ENCODE data around the gene DDX55. TPM values are rescaled to one million over a fixed set of nuclear protein-coding genes. Genes with fewer than 3 reads are reported as not detected.
A peak's percentile ranks its signal among the peaks of the same experiment; 100 is the strongest.

Gene DDX55
- total RNA-seq, 1 donor from 2014 or later = 55.3 TPM

- Histone ChIP-seq H2AFZ (replicated peaks) (no peak overlapping the region), H3K36me3 (no peaks in the 10 kb centered on the region), H4K20me1 (ENCODE audit: low read depth) (no peaks in the 10 kb centered on the region), H3K4me2 (no peak overlapping the region), H3K27me3 (no peaks in the 10 kb centered on the region), H3K9ac (no peak overlapping the region), H3K4me3 (no peak overlapping the region), H3F3A (ENCODE audit: low read depth) (no peaks in the 10 kb centered on the region), H3K4me1 (peaks cover 2% of the 10 kb centered on the region), H3K9me3 (ENCODE audit: low read depth) (no peaks in the 10 kb centered on the region), H3K79me2 (ENCODE audit: low read depth) (no peaks in the 10 kb centered on the region), H3K27ac (no peak overlapping the region)
- no peak for TF ChIP-seq EZH2phosphoT487 (IDR thresholded peaks at IDR 0.05)
- TF ChIP-seq CTCF (IDR thresholded peaks at IDR 0.05) = no peak
- TF ChIP-seq EZH2 (IDR thresholded peaks at IDR 0.05) = no peak
- DNase-seq (ENCODE audit: low spot score) = no peak
- H3K36me3 Mint-ChIP-seq = no peaks in the 10 kb centered on the region
- H3K4me3 Mint-ChIP-seq = no peak overlapping the region
- peaks cover 6% of the 10 kb centered on the region for H3K27me3 Mint-ChIP-seq (ENCODE audit: insufficient read depth, low read depth)
- no peaks in the 10 kb centered on the region for H3K4me1 Mint-ChIP-seq
- H3K9me3 Mint-ChIP-seq = no peaks in the 10 kb centered on the region
- peak overlapping the region; percentile 58 for H3K27ac Mint-ChIP-seq
Measured at GRCh38 chr12:123559468-123559867, 42.4 kb upstream of the DDX55 start.

DNA sequence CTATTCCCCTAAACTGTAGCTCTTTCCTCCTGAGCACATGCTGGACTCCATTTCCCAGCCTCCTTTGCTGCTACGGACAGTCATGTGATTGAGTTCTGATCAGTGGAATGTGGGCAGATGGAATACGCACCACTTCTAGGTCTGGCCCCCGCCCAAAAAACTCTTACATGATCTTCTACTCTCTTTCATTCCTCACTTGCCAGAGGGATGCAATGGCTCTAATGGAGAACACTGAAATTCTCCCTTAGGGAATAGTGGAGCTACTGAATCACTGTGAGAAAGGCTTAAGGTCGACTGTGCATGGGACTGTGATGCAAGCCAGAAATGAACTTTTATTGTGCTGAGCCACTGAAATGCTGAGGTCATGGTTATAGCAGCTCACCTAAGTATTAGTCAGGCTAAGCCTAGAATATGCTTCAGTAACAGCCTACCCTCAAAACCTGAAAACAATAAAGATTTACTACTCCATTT lies 30.5 kb upstream of the DDX55 start:
- H3K4me3 Mint-ChIP-seq = no peak overlapping the region
- DNase-seq (ENCODE audit: low spot score) = peak; percentile 34
- no peaks in the 10 kb centered on the region for H3K36me3 ChIP-seq
- no peaks in the 10 kb centered on the region for H3K9me3 ChIP-seq (ENCODE audit: low read depth)
- peak overlapping the region; percentile 73 for H3K27ac Mint-ChIP-seq
- H3K9me3 Mint-ChIP-seq = no peaks in the 10 kb centered on the region
- peak overlapping the region; percentile 19 for H3K4me2 ChIP-seq
- no peak for TF ChIP-seq EZH2phosphoT487 (IDR thresholded peaks at IDR 0.05)
- no peak overlapping the region for H3K9ac ChIP-seq
- H3K79me2 ChIP-seq (ENCODE audit: low read depth) = no peaks in the 10 kb centered on the region
- H4K20me1 ChIP-seq (ENCODE audit: low read depth) = no peaks in the 10 kb centered on the region
- H3K4me1 Mint-ChIP-seq = peaks cover 17% of the 10 kb centered on the region
- no peaks in the 10 kb centered on the region for H3K4me1 ChIP-seq
- H2AFZ ChIP-seq (replicated peaks) = peak overlapping the region; percentile 93
- no peak overlapping the region for H3K4me3 ChIP-seq
- H3F3A ChIP-seq (ENCODE audit: low read depth) = no peaks in the 10 kb centered on the region
- peaks cover 8% of the 10 kb centered on the region for H3K27me3 Mint-ChIP-seq (ENCODE audit: insufficient read depth, low read depth)
- H3K36me3 Mint-ChIP-seq = no peaks in the 10 kb centered on the region
- no peak overlapping the region for H3K27ac ChIP-seq
- H3K27me3 ChIP-seq = no peaks in the 10 kb centered on the region

DNA sequence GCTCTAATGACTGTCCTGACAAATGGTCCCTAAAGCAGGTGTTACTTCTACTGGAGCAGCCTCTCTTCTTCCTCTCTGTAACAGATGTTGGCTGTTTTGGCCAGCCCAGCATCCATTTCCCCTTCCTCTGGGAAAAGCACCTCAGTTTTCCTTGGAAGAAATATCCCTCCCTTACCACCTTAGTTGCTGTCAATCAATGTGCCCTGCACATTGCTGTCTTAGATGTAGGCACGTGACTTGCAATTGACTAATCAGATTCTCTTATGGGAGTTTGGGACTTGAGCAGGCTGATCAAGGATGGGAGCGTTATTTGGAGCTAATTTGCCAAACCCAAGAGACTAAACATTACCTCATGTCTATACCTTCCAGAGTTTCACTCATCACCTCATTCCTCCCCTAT lies 29.5 kb upstream of the DDX55 start:
- Histone ChIP-seq H4K20me1 (ENCODE audit: low read depth) (no peaks in the 10 kb centered on the region), H3K79me2 (ENCODE audit: low read depth) (no peaks in the 10 kb centered on the region), H3K4me2 (no peak overlapping the region), H3K4me1 (no peaks in the 10 kb centered on the region), H3K27ac (no peak overlapping the region), H3K36me3 (no peaks in the 10 kb centered on the region), H3K4me3 (no peak overlapping the region), H3K9ac (no peak overlapping the region), H2AFZ (replicated peaks) (no peak overlapping the region), H3K27me3 (no peaks in the 10 kb centered on the region), H3K9me3 (ENCODE audit: low read depth) (no peaks in the 10 kb centered on the region), H3F3A (ENCODE audit: low read depth) (no peaks in the 10 kb centered on the region)
- TF ChIP-seq EZH2phosphoT487 (IDR thresholded peaks at IDR 0.05) = no peak
- TF ChIP-seq CTCF (IDR thresholded peaks at IDR 0.05) = no peak
- TF ChIP-seq EZH2 (IDR thresholded peaks at IDR 0.05) = no peak
- H3K4me3 Mint-ChIP-seq = no peak overlapping the region
- no peak overlapping the region for H3K27ac Mint-ChIP-seq
- peaks cover 4% of the 10 kb centered on the region for H3K36me3 Mint-ChIP-seq
- H3K27me3 Mint-ChIP-seq (ENCODE audit: insufficient read depth, low read depth) = peaks cover 8% of the 10 kb centered on the region
- peaks cover 17% of the 10 kb centered on the region for H3K4me1 Mint-ChIP-seq
- no peak for DNase-seq (ENCODE audit: low spot score)
- no peaks in the 10 kb centered on the region for H3K9me3 Mint-ChIP-seq

DNA sequence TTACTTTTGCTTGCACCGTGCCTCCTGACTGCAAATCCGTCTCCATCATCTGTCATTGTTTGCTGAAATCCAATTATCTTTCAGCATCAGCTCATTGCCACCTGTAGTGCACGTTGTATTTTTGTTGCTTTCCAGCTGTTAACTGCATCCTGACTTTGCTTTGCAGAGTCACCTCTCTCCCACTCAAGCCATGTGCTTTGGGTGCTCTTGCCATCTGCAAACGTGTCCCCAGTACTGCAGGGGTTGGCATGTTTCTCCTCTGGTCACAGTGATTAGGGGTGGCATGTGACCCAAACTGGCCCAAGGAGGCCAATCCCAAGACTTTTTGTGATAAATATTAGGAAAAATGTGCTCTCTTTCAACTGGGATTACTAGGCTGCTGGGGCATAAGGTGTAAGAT lies 28.0 kb upstream of the DDX55 start:
- no peaks in the 10 kb centered on the region for H3K4me1 ChIP-seq
- H3K9me3 Mint-ChIP-seq = no peaks in the 10 kb centered on the region
- H3K4me3 ChIP-seq = no peak overlapping the region
- H3K36me3 Mint-ChIP-seq = peaks cover 5% of the 10 kb centered on the region
- TF ChIP-seq EZH2phosphoT487 (IDR thresholded peaks at IDR 0.05) (no peak), EZH2 (IDR thresholded peaks at IDR 0.05) (no peak), CTCF (IDR thresholded peaks at IDR 0.05) (no peak)
- no peak for DNase-seq (ENCODE audit: low spot score)
- H3K9me3 ChIP-seq (ENCODE audit: low read depth) = no peaks in the 10 kb centered on the region
- H3K27ac Mint-ChIP-seq = no peak overlapping the region
- no peak overlapping the region for H3K4me3 Mint-ChIP-seq
- H3F3A ChIP-seq (ENCODE audit: low read depth) = no peaks in the 10 kb centered on the region
- no peak overlapping the region for H3K27ac ChIP-seq
- H3K27me3 Mint-ChIP-seq (ENCODE audit: insufficient read depth, low read depth) = peaks cover 7% of the 10 kb centered on the region
- no peak overlapping the region for H3K9ac ChIP-seq
- no peak overlapping the region for H2AFZ ChIP-seq (replicated peaks)
- H3K4me2 ChIP-seq = no peak overlapping the region
- H3K36me3 ChIP-seq = no peaks in the 10 kb centered on the region
- peaks cover 17% of the 10 kb centered on the region for H3K4me1 Mint-ChIP-seq
- H3K27me3 ChIP-seq = no peaks in the 10 kb centered on the region
- no peaks in the 10 kb centered on the region for H4K20me1 ChIP-seq (ENCODE audit: low read depth)
- no peaks in the 10 kb centered on the region for H3K79me2 ChIP-seq (ENCODE audit: low read depth)

Data from neural progenitor cell (in vitro differentiated cells).